Upper lobe of left lung (tissue), 6 donors: Measurements from ENCODE around the gene SPG11. TPM values are rescaled to one million over a fixed set of nuclear protein-coding genes. Genes with fewer than 3 reads are reported as not detected.

Experiments used
- ATAC-seq, 2 donors: fragments of 200-7000 bp; cut with Tn5 transposase; one replicate each; pipeline ENCODE4 v1.9.1; 2022; ENCODE audit warnings: mild to moderate bottlenecking in 2 of 2, moderate library complexity in 2 of 2; ENCODE audit not compliant: low FRiP score in 2 of 2
- DNase-seq, 2 donors: peaks; one replicate each; pipeline ENCODE4 v3.0.0-alpha.2; 2019 to 2020
- H3K27ac ChIP-seq, 4 donors: fragments of 200-600 bp; sonication (generic); one replicate each; pipeline ENCODE4 v1.5.1; 2016 to 2019
- H3K27me3 ChIP-seq, 4 donors: fragments of 200-600 bp; sonication (generic); one replicate each; pipeline ENCODE4 v1.5.1; 2017 to 2019
- H3K36me3 ChIP-seq, 4 donors: fragments of 200-600 bp; sonication (generic); one replicate each; pipeline ENCODE4 v1.5.1; 2016 to 2019
- H3K4me1 ChIP-seq, 4 donors: fragments of 200-600 bp; sonication (generic); one replicate each; pipeline ENCODE4 v1.5.1; 2018 to 2019
- H3K4me3 ChIP-seq, 4 donors: fragments of 200-600 bp; sonication (generic); one replicate each; pipeline ENCODE4 v1.5.1; 2017 to 2019; ENCODE audit warnings: mild to moderate bottlenecking in 2 of 4, moderate library complexity in 1 of 4
- H3K9me3 ChIP-seq, 4 donors: fragments of 200-600 bp; sonication (generic); one replicate each; pipeline ENCODE4 v1.5.1; 2018 to 2019
- EP300 ChIP-seq, 4 donors: sonication (generic); formaldehyde crosslinking; IDR thresholded peaks; one replicate each; pipeline ENCODE4 v1.5.1; 2017; ENCODE audit warnings: antibody characterized with exemption in 4 of 4, control low read depth in 2 of 4
- POLR2A ChIP-seq, 4 donors: fragments of 450-650 bp; IDR thresholded peaks; one replicate each; pipeline ENCODE4 v1.5.1; 2016 to 2017; ENCODE audit warnings: antibody characterized with exemption in 4 of 4, mild to moderate bottlenecking in 2 of 4
- POLR2AphosphoS5 ChIP-seq, 2 donors: sonication (generic); formaldehyde crosslinking; IDR thresholded peaks; one replicate each; pipeline ENCODE4 v1.5.1; 2017; ENCODE audit warnings: antibody characterized with exemption in 2 of 2
- WGBS, 2 donors: methylation state at CpG; one replicate each; pipeline ENCODE4 v1.1.5; 2017 to 2018; 5-methylcytosine and 5-hydroxymethylcytosine counted together
- total RNA-seq, 6 donors: library from RNA; depleted of rRNA in 4 of 6; stranded (reverse); fragments of >200 nt in 4 of 6; gene quantifications; one replicate each; pipeline versions ENCODE4 v1.1.0 to v1.2.1, GENCODE V29; 2016 to 2021
- TF ChIP-seq, protein P1 (sequence below), 6 experiments: fragments of 450-650 bp in 4 of 6; fragments of 200-600 bp in 2 of 6; sonication (generic) in 2 of 6; IDR thresholded peaks; one replicate each; pipeline ENCODE4 v1.5.1; 2016 to 2019; ENCODE audit warnings: antibody characterized with exemption in 6 of 6
- donor health status: DM: no; HTN: no; CAD: no; lungs with moderate emphysema.
- donor health status: DM: no; HTN: yes; CAD: no; lungs with severe emphysema.

SPG11 gene
- total RNA-seq, 6 donors from 2014 or later, result 81.6 to 161 (median 97.4) TPM

GRCh38 chr15:44584162-44584749 is 79.2 kb downstream of the SPG11 start:
- no peaks in the 10 kb centered on the region for H3K9me3 ChIP-seq
- H3K36me3 ChIP-seq, result peaks cover 11 to 97% (median 67%) of the 10 kb centered on the region in 4 donors
- H3K4me1 ChIP-seq, result no peaks in the 10 kb centered on the region
- DNase-seq, result peak in 1 of 2 donors; percentile 46
- 79 to 82% methylated on average over 5 of the region's 5 CpGs for WGBS, 2 donors
- TF ChIP-seq EP300 (IDR thresholded peaks at IDR 0.05) (no peak), POLR2A (IDR thresholded peaks at IDR 0.05) (no peak)
- TF ChIP-seq, protein P1, sequence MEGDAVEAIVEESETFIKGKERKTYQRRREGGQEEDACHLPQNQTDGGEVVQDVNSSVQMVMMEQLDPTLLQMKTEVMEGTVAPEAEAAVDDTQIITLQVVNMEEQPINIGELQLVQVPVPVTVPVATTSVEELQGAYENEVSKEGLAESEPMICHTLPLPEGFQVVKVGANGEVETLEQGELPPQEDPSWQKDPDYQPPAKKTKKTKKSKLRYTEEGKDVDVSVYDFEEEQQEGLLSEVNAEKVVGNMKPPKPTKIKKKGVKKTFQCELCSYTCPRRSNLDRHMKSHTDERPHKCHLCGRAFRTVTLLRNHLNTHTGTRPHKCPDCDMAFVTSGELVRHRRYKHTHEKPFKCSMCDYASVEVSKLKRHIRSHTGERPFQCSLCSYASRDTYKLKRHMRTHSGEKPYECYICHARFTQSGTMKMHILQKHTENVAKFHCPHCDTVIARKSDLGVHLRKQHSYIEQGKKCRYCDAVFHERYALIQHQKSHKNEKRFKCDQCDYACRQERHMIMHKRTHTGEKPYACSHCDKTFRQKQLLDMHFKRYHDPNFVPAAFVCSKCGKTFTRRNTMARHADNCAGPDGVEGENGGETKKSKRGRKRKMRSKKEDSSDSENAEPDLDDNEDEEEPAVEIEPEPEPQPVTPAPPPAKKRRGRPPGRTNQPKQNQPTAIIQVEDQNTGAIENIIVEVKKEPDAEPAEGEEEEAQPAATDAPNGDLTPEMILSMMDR (IDR thresholded peaks at IDR 0.05), result peak in 3 of 6 experiments; percentile 20 to 34 (median 21)
- no peak overlapping the region for H3K4me3 ChIP-seq
- H3K27ac ChIP-seq, result no peak overlapping the region
- H3K27me3 ChIP-seq, result no peaks in the 10 kb centered on the region
- peak; percentile 66 to 73 for ATAC-seq

DNA sequence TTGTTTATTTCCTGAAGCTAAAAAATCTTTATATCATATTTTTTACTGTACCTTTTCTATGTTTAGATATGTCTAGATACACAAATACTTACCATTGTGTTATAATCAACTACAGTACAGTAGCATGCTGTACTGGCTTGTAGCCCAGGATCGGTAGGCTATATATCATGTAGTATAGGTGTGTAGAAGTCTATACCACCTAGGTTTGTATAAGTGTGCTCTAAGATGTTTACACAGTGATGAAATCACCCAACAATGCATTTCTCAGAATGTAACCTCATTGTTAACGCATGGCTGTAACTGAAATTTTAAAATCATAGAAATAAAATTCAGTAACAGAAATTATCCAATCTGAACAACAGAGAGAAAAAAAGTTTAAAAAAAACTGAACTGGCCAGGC is 83.4 kb downstream of the SPG11 start:
- WGBS, 2 donors, result 91 to 95% methylated on average over 2 of the region's 2 CpGs
- no peak for ATAC-seq

DNA sequence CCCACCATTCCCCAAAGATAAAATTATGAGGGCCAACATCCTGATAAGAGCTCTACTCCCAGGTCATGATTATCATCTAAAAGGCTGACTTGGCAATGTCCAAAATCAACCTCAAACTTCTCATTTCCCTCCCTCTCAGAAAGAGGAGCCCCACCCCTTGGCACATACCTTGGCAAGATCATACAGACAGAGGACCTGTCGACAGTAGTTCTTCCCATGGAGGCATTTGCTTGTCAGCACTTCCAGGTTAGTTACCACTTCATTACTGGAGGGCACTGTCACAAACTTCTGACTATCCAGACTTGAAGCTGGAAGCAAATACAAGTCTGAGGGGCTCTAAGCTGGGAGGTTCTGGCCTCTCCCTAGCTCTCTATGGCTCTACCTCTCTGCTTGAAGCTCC is 88.7 kb downstream of the SPG11 start:
- DNase-seq, result no peak
- H3K36me3 ChIP-seq, result peaks cover 6 to 59% (median 38%) of the 10 kb centered on the region in 4 donors
- TF ChIP-seq POLR2AphosphoS5 (IDR thresholded peaks at IDR 0.05) (no peak), EP300 (IDR thresholded peaks at IDR 0.05) (no peak), POLR2A (IDR thresholded peaks at IDR 0.05) (no peak)
- TF ChIP-seq, protein P1 (IDR thresholded peaks at IDR 0.05), result no peak
- no peak overlapping the region for H3K27ac ChIP-seq
- no peaks in the 10 kb centered on the region for H3K9me3 ChIP-seq
- H3K4me3 ChIP-seq, result no peak overlapping the region
- no peaks in the 10 kb centered on the region for H3K27me3 ChIP-seq
- peak in 1 of 2 donors; percentile 31 for ATAC-seq
- WGBS, 2 donors, result 57 to 78% methylated on average over 1 of the region's 1 CpG
- peaks cover 0 to 5% (median 2%) of the 10 kb centered on the region in 4 donors for H3K4me1 ChIP-seq

More for the DNA sequence above, 83.4 kb downstream of the SPG11 start:
- peaks cover 6 to 62% (median 39%) of the 10 kb centered on the region in 4 donors for H3K36me3 ChIP-seq
- TF ChIP-seq EP300 (IDR thresholded peaks at IDR 0.05), result no peak
- TF ChIP-seq POLR2A (IDR thresholded peaks at IDR 0.05), result no peak
- no peak for TF ChIP-seq POLR2AphosphoS5 (IDR thresholded peaks at IDR 0.05)
- TF ChIP-seq, protein P1 (IDR thresholded peaks at IDR 0.05), result no peak
- no peaks in the 10 kb centered on the region for H3K9me3 ChIP-seq
- H3K4me3 ChIP-seq, result no peak overlapping the region
- H3K27me3 ChIP-seq, result no peaks in the 10 kb centered on the region
- no peak for DNase-seq
- peaks cover 0 to 5% (median 2%) of the 10 kb centered on the region in 4 donors for H3K4me1 ChIP-seq
- H3K27ac ChIP-seq, result no peak overlapping the region

DNA sequence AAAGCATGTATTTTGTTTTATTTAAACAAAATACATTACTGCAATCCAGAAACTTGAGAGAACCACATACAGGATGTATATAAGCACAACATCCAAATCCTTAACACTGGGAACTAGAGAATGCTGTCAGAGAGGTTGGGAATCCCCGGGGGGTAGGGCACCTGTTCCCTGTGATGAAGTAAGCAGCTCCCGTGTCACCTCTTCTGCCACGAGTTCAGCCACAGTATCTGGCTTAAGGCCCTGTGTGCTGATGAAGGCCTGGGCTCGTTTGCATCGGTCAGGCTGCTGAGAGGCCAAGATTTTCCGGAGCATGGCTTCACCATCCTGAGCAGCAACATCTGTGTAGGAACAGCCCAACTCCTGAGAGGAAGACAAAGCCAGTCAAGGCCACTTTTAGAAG is 90.1 kb downstream of the SPG11 start:
- DNase-seq (no peak), ATAC-seq (no peak)
- 93 to 98% methylated on average over 6 of the region's 6 CpGs for WGBS, 2 donors
- no peak overlapping the region for H3K27ac ChIP-seq
- peaks cover 6 to 65% (median 48%) of the 10 kb centered on the region in 4 donors for H3K36me3 ChIP-seq
- H3K9me3 ChIP-seq, result no peaks in the 10 kb centered on the region
- peaks cover 0 to 4% (median 2%) of the 10 kb centered on the region in 4 donors for H3K4me1 ChIP-seq
- H3K27me3 ChIP-seq, result no peaks in the 10 kb centered on the region
- H3K4me3 ChIP-seq, result no peak overlapping the region
- TF ChIP-seq POLR2A (IDR thresholded peaks at IDR 0.05), result no peak
- TF ChIP-seq POLR2AphosphoS5 (IDR thresholded peaks at IDR 0.05), result no peak
- TF ChIP-seq EP300 (IDR thresholded peaks at IDR 0.05), result no peak
- TF ChIP-seq, protein P1 (IDR thresholded peaks at IDR 0.05), result no peak

GRCh38 chr15:44570361-44570760 is 93.1 kb downstream of the SPG11 start:
- Histone ChIP-seq H3K9me3 (peaks cover 0 to 2% (median 0%) of the 10 kb centered on the region in 4 donors), H3K36me3 (peaks cover 31 to 91% (median 72%) of the 10 kb centered on the region in 4 donors), H3K4me1 (no peaks in the 10 kb centered on the region), H3K27ac (no peak overlapping the region), H3K27me3 (no peaks in the 10 kb centered on the region), H3K4me3 (no peak overlapping the region)
- ATAC-seq (no peak), DNase-seq (no peak)
- WGBS, 2 donors, result 95% methylated on average over 4 of the region's 4 CpGs
- TF ChIP-seq POLR2A (IDR thresholded peaks at IDR 0.05) (no peak), POLR2AphosphoS5 (IDR thresholded peaks at IDR 0.05) (no peak), EP300 (IDR thresholded peaks at IDR 0.05) (no peak)
- TF ChIP-seq, protein P1 (IDR thresholded peaks at IDR 0.05), result no peak
